IMR-90 (cell line): ENCODE data around the gene BICD1. TPM values are rescaled to one million over a fixed set of nuclear protein-coding genes. Genes with fewer than 3 reads are reported as not detected.

Source experiments
- ATAC-seq: fragments of 200-7000 bp; cut with Tn5 transposase; 2 replicates; pipeline ENCODE4 v1.9.1; 2020; ENCODE audit warnings: low read depth, mild to moderate bottlenecking, moderate library complexity
- BruUV-seq: library from RNA; stranded (reverse); fragments of 400-500 nt; replicated peaks from 2 replicates; lab custom pipeline; 2021; lab: Mats Ljungman, UMichigan
- CTCF ChIA-PET: fragments of 300-600 bp; formaldehyde crosslinking; extraction: SDS; loops from one replicate; lab custom pipeline; 2021; ENCODE audit warnings: antibody characterized with exemption; lab: Yijun Ruan, JAX
- POLR2A ChIA-PET: fragments of 300-600 bp; sonication (Branson Sonifier 250); formaldehyde crosslinking; loops from one replicate; lab custom pipeline; 2022; ENCODE audit warnings: antibody characterized with exemption; ENCODE audit not compliant: unreplicated experiment; lab: Charles Lee
- DNase-seq: peaks from one replicate; pipeline ENCODE4 v3.0.0; 2013
- H2AFZ ChIP-seq: replicated peaks from 2 replicates; pipeline ENCODE3; 2013; ENCODE audit warnings: low read length, mild to moderate bottlenecking; ENCODE audit not compliant: poor library complexity
- H2AK5ac ChIP-seq: 2 replicates; pipeline ENCODE4 v1.6.1; 2013; ENCODE audit warnings: low read depth, low read length, inconsistent platforms
- H2AK9ac ChIP-seq: replicated peaks from 2 replicates; pipeline ENCODE3; 2013; ENCODE audit warnings: mild to moderate bottlenecking, low read depth, low read length, moderate library complexity; ENCODE audit not compliant: poor library complexity
- H2BK120ac ChIP-seq: 2 replicates; pipeline ENCODE4 v1.6.1; 2013; ENCODE audit warnings: low read depth, low read length, inconsistent platforms
- H2BK15ac ChIP-seq: 3 replicates; pipeline ENCODE4 v1.6.1; 2013; ENCODE audit warnings: low read depth, low read length, inconsistent platforms
- H2BK20ac ChIP-seq: 2 replicates; pipeline ENCODE4 v1.6.1; 2013; ENCODE audit warnings: low read depth, mild to moderate bottlenecking, inconsistent platforms, low read length, moderate library complexity
- H2BK5ac ChIP-seq: 2 replicates; pipeline ENCODE4 v1.6.1; 2013; ENCODE audit warnings: mild to moderate bottlenecking, low read depth, low read length, inconsistent platforms; ENCODE audit not compliant: poor library complexity, severe bottlenecking
- H3K14ac ChIP-seq: replicated peaks from 2 replicates; pipeline ENCODE4 v1.6.1; 2013; ENCODE audit warnings: low read depth, low read length, inconsistent platforms
- H3K18ac ChIP-seq: 2 replicates; pipeline ENCODE4 v1.6.1; 2013; ENCODE audit warnings: low read depth, low read length, control low read depth
- H3K23ac ChIP-seq: 2 replicates; pipeline ENCODE4 v1.6.1; 2013; ENCODE audit warnings: low read depth, low read length, inconsistent platforms
- H3K27ac ChIP-seq: 2 replicates; pipeline ENCODE4 v1.5.1; 2013; ENCODE audit warnings: mild to moderate bottlenecking, control low read depth, low read length; ENCODE audit not compliant: insufficient read depth
- H3K27me3 ChIP-seq: 2 replicates; pipeline ENCODE4 v1.6.1; 2013; ENCODE audit warnings: low read length; ENCODE audit not compliant: control insufficient read depth, insufficient read depth
- H3K36me3 ChIP-seq: 2 replicates; pipeline ENCODE4 v1.6.1; 2013; ENCODE audit warnings: low read length, mixed read lengths; ENCODE audit not compliant: control insufficient read depth, insufficient read depth
- H3K4ac ChIP-seq: 2 replicates; pipeline ENCODE4 v1.6.1; 2013; ENCODE audit warnings: low read depth, low read length, inconsistent platforms
- H3K4me1 ChIP-seq: 2 replicates; pipeline ENCODE4 v1.6.1; 2013; ENCODE audit warnings: low read length, mixed read lengths; ENCODE audit not compliant: control insufficient read depth, insufficient read depth
- H3K4me2 ChIP-seq: 2 replicates; pipeline ENCODE4 v1.6.1; 2013; ENCODE audit warnings: low read depth, mild to moderate bottlenecking, control low read depth, low read length, moderate library complexity
- H3K4me3 ChIP-seq: 2 replicates; pipeline ENCODE4 v1.5.1; 2013; ENCODE audit warnings: low read depth, mild to moderate bottlenecking, control low read depth, low read length, moderate library complexity; ENCODE audit not compliant: insufficient read depth
- H3K56ac ChIP-seq: 2 replicates; pipeline ENCODE4 v1.6.1; 2013; ENCODE audit warnings: low read length, inconsistent platforms; ENCODE audit not compliant: insufficient read depth; ENCODE audit errors: extremely low read depth
- H3K79me1 ChIP-seq, 2 experiments: 2 replicates each; pipeline ENCODE4 v1.6.1; 2013; ENCODE audit warnings: low read length in 2 of 2, inconsistent platforms in 1 of 2, low read depth in 1 of 2
- H3K9ac ChIP-seq: 2 replicates; pipeline ENCODE4 v1.6.1; 2013; ENCODE audit warnings: low read depth, low read length, control low read depth
- H3K9me1 ChIP-seq: 2 replicates; pipeline ENCODE4 v1.6.1; 2013; ENCODE audit warnings: low read length, inconsistent platforms; ENCODE audit not compliant: insufficient read depth
- H3K9me3 ChIP-seq: 2 replicates; pipeline ENCODE4 v1.6.1; 2013; ENCODE audit warnings: low read length; ENCODE audit not compliant: control insufficient read depth, insufficient read depth
- H4K20me1 ChIP-seq: 2 replicates; pipeline ENCODE4 v1.6.1; 2013; ENCODE audit warnings: low read length, inconsistent platforms; ENCODE audit not compliant: insufficient read depth
- H4K5ac ChIP-seq: 2 replicates; pipeline ENCODE4 v1.6.1; 2013; ENCODE audit warnings: mild to moderate bottlenecking, low read depth, low read length, control low read depth
- H4K8ac ChIP-seq, 2 experiments: 2 replicates each; pipeline ENCODE4 v1.6.1; 2013; ENCODE audit warnings: low read depth in 2 of 2, low read length in 2 of 2, control low read depth in 1 of 2, inconsistent platforms in 1 of 2
- H4K91ac ChIP-seq: 2 replicates; pipeline ENCODE4 v1.6.1; 2013; ENCODE audit warnings: low read depth, low read length, inconsistent platforms; ENCODE audit not compliant: insufficient read depth
- BHLHE40 ChIP-seq: fragments of 150-350 bp; IDR thresholded peaks from 2 replicates; pipeline ENCODE4 v1.6.1; 2016; ENCODE audit warnings: mild to moderate bottlenecking, low read depth, low read length
- CEBPB ChIP-seq: IDR thresholded peaks from 2 replicates; pipeline ENCODE4 v1.6.1; 2012; ENCODE audit warnings: low read depth, low read length, improper control_type of control experiment
- CHD1 ChIP-seq: IDR thresholded peaks from 2 replicates; pipeline ENCODE4 v1.6.1; 2012; ENCODE audit warnings: low read depth, low read length, improper control_type of control experiment
- CTCF ChIP-seq: conservative IDR thresholded peaks from 2 replicates; pipeline ENCODE4 v1.5.1; 2012; ENCODE audit warnings: mild to moderate bottlenecking, low read depth, low read length, improper control_type of control experiment
- ELK1 ChIP-seq: fragments of 150-350 bp; IDR thresholded peaks from 2 replicates; pipeline ENCODE4 v1.6.1; 2016; ENCODE audit warnings: low read depth, mild to moderate bottlenecking, low read length, moderate library complexity, borderline replicate concordance
- FOS ChIP-seq: fragments of 150-350 bp; IDR thresholded peaks from 2 replicates; pipeline ENCODE4 v1.6.1; 2016; ENCODE audit warnings: low read depth, low read length
- MAFK ChIP-seq: IDR thresholded peaks from 2 replicates; pipeline ENCODE4 v1.6.1; 2012; ENCODE audit warnings: low read depth, low read length, improper control_type of control experiment
- MAZ ChIP-seq: IDR thresholded peaks from 2 replicates; pipeline ENCODE4 v1.6.1; 2012; ENCODE audit warnings: low read depth, mild to moderate bottlenecking, low read length, improper control_type of control experiment, moderate library complexity, borderline replicate concordance
- MXI1 ChIP-seq: IDR thresholded peaks from 2 replicates; pipeline ENCODE4 v1.6.1; 2012; ENCODE audit warnings: low read depth, mild to moderate bottlenecking, low read length, moderate library complexity, borderline replicate concordance
- NFE2L2 ChIP-seq: fragments of 150-350 bp; IDR thresholded peaks from 2 replicates; pipeline ENCODE4 v1.6.1; 2016; ENCODE audit warnings: low read depth, mild to moderate bottlenecking, low read length
- POLR2A ChIP-seq: IDR thresholded peaks from 2 replicates; pipeline ENCODE4 v1.6.1; 2012; ENCODE audit warnings: mild to moderate bottlenecking, low read depth, low read length
- RAD21 ChIP-seq: IDR thresholded peaks from 2 replicates; pipeline ENCODE4 v1.6.1; 2012; ENCODE audit warnings: low read length, improper control_type of control experiment
- RCOR1 ChIP-seq: IDR thresholded peaks from 2 replicates; pipeline ENCODE4 v1.6.1; 2012; ENCODE audit warnings: mild to moderate bottlenecking, low read length, improper control_type of control experiment; ENCODE audit not compliant: insufficient replicate concordance
- RFX5 ChIP-seq: IDR thresholded peaks from 2 replicates; pipeline ENCODE4 v1.8.0; 2012; ENCODE audit warnings: low read depth, mild to moderate bottlenecking, low read length, moderate library complexity
- SMC3 ChIP-seq: fragments of 150-350 bp; IDR thresholded peaks from 2 replicates; pipeline ENCODE4 v1.6.1; 2016; ENCODE audit warnings: low read depth, mild to moderate bottlenecking, antibody characterized with exemption, low read length, moderate library complexity
- USF2 ChIP-seq: fragments of 150-350 bp; IDR thresholded peaks from 2 replicates; pipeline ENCODE4 v1.6.1; 2017; ENCODE audit warnings: mild to moderate bottlenecking, antibody characterized with exemption, low read length, low read depth
- WGBS, 2 experiments: methylation state at CpG; one replicate each; pipeline versions ENCODE4 v1.1.5 to v1.1.7; 2013; ENCODE audit warnings: missing lambda C conversion rate in 2 of 2; ENCODE audit not compliant: insufficient read length in 1 of 2; ENCODE audit errors: extremely low coverage in 2 of 2; 5-methylcytosine and 5-hydroxymethylcytosine counted together
- dilution Hi-C: fragments of 300-500 bp; cut with HindIII; formaldehyde crosslinking; loops from one replicate; pipeline ENCODE4 v1.14.3; 2018; ENCODE audit warnings: low sequenced_read_pairs; ENCODE audit not compliant: unreplicated experiment
- in situ Hi-C: fragments of 300-500 bp; cut with MboI; formaldehyde crosslinking; loops from 3 replicates; pipeline ENCODE4 v1.14.3; 2019; ENCODE audit warnings: low sequenced_read_pairs, inconsistent platforms, mixed read lengths
- intact Hi-C: fragments of 100-400 bp; cut with micrococcal nuclease; formaldehyde crosslinking; loops from 2 replicates; pipeline ENCODE4 v1.10.0; 2022
- polyA plus RNA-seq, 3 experiments: library from polyadenylated mRNA; depleted of rRNA; stranded (reverse); fragments of >200 nt; gene quantifications; 2 replicates each; pipeline ENCODE4 v1.2.3, GENCODE V29; 2012; ENCODE audit warnings: low replicate concordance in 1 of 3
- total RNA-seq: library from RNA; depleted of rRNA; stranded (reverse); fragments of >200 nt; gene quantifications from 2 replicates; pipeline ENCODE4 v1.2.3, GENCODE V29; 2012

Gene BICD1
- total and polyA plus RNA-seq, 2 of the 4 experiments (the other 2 are of a cell fraction), result 17.2 to 21.8 TPM

GRCh38 chr12:32063796-32064195 is 42.9 kb upstream of the BICD1 start:
- no peak overlapping the region for H4K91ac ChIP-seq
- no peaks in the 10 kb centered on the region for H3K9me3 ChIP-seq
- H3K14ac ChIP-seq, result no peak overlapping the region
- in situ Hi-C loops, result loop anchor here (25.0 kb wide), 1 partner anchor 401 kb away; the partner anchor contains the start of gene ETFBKMT
- no peak overlapping the region for H3K4me3 ChIP-seq
- H2AK9ac ChIP-seq, result no peak overlapping the region
- intact Hi-C loops, result loop anchor here (5.0 kb wide), 1 partner anchor 119 kb away; no protein-coding TSS in a partner anchor
- no peak overlapping the region for H3K23ac ChIP-seq
- BruUV-seq, result no TSS peak
- no peak overlapping the region for H3K56ac ChIP-seq
- no peak overlapping the region for H2BK120ac ChIP-seq
- no peaks in the 10 kb centered on the region for H3K4me1 ChIP-seq
- ATAC-seq (no peak), DNase-seq (no peak)
- no peak overlapping the region for H3K9ac ChIP-seq
- H4K20me1 ChIP-seq, result no peaks in the 10 kb centered on the region
- POLR2A ChIA-PET, result interaction anchor here (0.6 kb wide), 2 partner anchors 61 to 246 kb away, joined by 3 read pairs; no protein-coding TSS in a partner anchor
- H3K9me1 ChIP-seq, result no peaks in the 10 kb centered on the region
- no peak overlapping the region for H2BK15ac ChIP-seq
- TF ChIP-seq MAFK, result no peak
- no peak for TF ChIP-seq NFE2L2
- TF ChIP-seq RAD21, result no peak
- no peak for TF ChIP-seq CEBPB
- TF ChIP-seq FOS, result no peak
- no peak for TF ChIP-seq RCOR1
- TF ChIP-seq USF2, result no peak
- no peak for TF ChIP-seq SMC3
- TF ChIP-seq ELK1, result no peak
- no peak for TF ChIP-seq CTCF
- no peak for TF ChIP-seq POLR2A
- no peak for TF ChIP-seq MXI1
- no peak for TF ChIP-seq BHLHE40
- no peak for TF ChIP-seq CHD1
- TF ChIP-seq MAZ, result no peak
- no peak for TF ChIP-seq RFX5
- CTCF ChIA-PET, result interaction anchor here (1.1 kb wide), 1 partner anchor 249 kb away, joined by 5 read pairs; no protein-coding TSS in a partner anchor
- H3K36me3 ChIP-seq, result no peaks in the 10 kb centered on the region
- no peak overlapping the region for H2BK20ac ChIP-seq
- H3K27ac ChIP-seq, result no peak overlapping the region
- no peak overlapping the region for H3K4me2 ChIP-seq
- H2AFZ ChIP-seq, result no peak overlapping the region
- H3K79me1 ChIP-seq, result no peaks in the 10 kb centered on the region
- no peak overlapping the region for H4K5ac ChIP-seq
- H4K8ac ChIP-seq, result no peak overlapping the region
- no peak overlapping the region for H3K18ac ChIP-seq
- no peak overlapping the region for H2AK5ac ChIP-seq
- dilution Hi-C loops, result no loop called here
- H3K4ac ChIP-seq, result no peak overlapping the region
- H3K27me3 ChIP-seq, result no peaks in the 10 kb centered on the region
- 100% methylated on average over 1 of the region's 4 CpGs; no CpG with 5 or more reads in 1 of the 2 experiments for WGBS, 2 experiments
- H2BK5ac ChIP-seq, result no peak overlapping the region
